ENCODE results near the gene TICAM2.

TICAM2 gene

DNA sequence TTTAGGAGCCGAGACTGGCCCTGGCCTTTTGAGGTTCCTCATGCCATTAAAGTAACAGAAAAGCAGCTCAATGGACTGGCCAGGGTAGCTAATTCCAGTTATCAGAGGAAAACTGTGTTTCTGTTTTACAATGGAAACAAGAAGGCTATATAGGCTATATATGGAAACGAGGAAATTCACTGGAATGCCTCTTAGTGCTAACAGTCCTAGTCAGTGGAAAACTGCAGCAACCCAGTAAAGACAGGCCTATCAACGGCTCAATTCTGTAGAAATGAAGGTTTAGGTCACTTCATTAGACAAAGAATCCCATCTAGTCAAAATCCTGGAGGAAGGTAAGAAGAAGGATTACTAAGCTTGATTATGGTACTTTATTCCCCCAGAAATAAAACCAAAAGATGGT lies 3.2 kb upstream of the TICAM2 start:
- no peak for DNase-seq

DNA sequence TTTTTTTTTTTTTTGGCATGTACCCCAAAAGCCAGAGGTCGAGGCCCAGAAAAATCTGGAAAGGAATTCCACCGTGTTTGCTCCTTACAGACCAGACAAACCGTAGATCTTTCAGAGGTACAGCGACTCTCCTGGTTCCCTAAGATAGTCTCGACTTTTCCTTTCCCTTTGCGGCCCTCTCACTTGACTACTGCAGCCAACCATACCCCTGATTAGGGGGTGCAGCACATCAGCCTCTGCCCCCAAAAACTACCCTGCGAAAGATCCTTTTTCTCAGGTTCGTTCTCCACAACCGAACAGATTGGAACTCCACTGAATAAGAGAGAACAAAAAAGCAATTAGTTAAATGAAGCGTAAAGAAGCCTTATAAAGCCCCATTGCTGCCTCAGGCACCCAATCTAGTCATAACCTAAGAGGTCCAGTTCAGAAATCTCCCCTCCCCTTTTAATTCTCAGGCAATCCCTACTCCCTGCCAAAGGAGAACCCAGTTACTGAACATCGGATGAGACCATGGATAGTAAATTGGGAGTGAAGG lies 379 bp upstream of the TICAM2 start:
- DNase-seq = no peak

DNA sequence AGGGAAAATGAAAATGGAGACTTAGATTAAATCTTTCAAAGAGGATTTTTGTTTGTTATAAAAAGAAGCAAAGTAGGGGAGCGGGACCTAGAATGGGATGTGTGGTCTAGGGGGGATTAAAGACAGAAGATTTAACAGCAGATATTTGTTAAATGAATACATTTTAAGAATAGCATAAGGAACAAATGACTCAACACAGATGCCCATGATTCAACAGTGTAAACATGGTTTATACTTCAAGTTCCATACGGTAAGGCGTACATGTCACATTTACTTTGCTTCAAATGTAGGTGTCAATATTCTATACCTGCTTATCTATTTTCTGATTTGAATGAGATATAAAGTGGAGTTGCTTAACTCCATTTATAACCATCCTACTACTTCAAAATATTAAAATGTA lies 1.5 kb downstream of the TICAM2 start:
- DNase-seq = no peak

DNA sequence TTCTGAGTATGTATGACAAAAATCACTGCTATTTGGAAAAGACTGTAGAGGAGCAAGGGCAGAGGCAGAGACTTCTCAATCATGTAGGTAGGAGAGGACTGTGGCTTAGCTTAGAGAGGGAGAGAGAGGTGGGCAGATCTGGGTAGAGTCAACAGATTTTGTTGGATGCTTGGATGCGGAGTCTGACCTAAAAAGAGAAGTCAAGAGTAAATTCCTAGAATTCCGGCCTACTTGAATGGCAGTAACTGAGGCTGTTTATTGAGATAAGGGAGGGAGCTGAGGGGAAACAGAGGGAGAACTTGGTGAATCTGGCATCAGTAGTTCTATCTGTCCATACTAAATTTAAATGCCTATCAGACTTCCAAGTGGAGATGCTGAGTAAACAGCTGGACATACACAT lies 2.4 kb downstream of the TICAM2 start:
- no peak for DNase-seq

DNA sequence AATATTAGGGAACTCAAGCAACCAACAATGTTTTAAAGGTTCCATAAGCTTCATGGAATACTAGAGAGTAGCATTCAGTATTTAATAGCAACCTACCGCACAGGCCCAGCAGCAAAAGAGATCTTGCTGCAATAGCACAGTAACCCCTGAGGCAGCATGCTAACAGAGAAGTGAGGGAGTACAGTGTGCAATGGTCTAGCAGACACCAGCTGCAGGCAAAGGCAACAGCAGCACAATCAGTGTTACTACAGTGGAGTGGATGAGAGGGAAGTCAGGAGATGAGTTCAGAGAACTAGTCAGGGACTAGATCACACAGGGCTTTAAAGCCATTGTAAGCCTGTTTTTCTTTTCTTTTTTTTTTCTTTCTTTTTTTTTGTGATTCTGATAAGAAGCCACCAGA lies 2.8 kb downstream of the TICAM2 start:
- no peak for DNase-seq

DNA sequence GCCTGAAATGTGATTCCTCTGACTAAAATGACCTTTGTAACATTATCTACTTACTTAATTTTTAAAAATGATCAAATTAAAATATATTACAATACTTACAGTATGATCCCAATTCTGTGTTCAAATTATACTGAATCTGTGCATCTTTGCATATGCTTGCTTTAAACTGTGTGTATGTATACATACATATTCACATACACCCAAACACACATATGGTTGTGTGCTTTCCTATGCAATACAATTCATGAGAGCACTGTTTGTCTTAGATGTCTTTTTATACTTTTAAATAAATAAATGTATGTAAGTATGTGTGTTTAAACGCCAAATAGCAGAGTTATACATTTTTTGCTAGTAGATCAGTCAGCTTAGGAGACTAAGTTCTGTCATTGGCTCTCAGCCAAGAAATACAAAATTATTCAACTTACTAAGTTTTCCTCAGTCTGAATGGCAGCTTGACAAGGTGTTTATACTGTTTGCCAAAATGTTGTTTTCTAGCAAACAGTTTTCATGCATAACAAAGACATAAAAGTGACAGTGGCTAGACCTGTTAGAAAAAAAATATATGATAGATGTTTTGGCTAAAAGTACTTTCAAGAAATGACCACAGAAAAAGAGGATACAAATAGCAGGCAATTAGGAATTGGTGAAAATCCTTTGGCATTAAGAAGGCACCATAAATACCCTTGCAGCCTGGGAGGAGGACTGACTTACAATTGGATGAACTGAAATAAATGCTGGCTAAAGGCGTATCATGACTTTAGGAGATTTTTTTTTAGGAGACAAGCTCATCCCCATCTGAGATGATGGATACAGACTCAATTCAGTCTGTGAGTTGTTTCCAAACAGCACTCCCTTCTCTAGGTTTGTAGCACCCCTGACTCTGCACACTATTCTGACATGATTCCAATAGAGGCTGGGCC lies 7.9 kb downstream of the TICAM2 start:
- no peak for DNase-seq

DNA sequence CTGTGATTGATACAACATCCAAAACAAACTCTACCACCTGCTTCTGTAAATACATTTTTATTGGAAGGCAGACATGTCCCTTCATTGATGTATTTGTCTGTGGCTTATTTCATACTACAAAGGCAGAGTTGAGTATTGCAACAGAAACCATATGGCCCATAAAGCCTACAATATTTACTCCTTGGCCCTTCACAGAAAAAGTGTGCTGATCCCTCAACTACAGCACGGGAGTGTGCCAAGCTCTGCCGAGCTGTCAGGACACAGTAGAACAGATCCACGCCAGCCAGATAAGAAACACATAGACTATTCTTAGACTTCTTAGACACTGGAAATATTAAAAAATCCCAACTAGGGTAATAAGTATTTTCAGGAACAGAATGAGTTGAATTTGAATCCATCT lies 13.2 kb downstream of the TICAM2 start:
- no peak for DNase-seq

DNA sequence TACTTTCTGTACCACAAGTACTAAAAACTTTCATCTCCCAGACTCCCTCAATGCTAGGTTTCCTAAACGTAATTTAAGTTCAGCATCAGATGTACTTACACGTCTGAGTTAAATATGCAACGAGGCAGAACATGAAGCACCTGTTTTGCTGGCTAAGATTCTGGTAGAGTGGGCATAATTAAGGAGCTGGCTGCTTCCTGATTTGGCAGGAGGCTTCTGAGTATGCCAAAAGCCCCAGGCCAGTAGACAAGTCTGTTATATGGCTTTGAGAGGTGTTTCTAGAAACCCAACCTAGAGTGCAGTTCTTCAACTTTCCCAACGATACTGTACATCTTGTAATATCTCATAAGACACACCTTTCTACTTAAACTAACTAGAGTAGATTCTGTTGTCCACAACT lies 13.6 kb downstream of the TICAM2 start:
- DNase-seq = no peak

GRCh38 chr5:115586525-115587146 lies 15.6 kb downstream of the TICAM2 start:
- DNase-seq = no peak

GRCh38 chr5:115585265-115585664 lies 17.0 kb downstream of the TICAM2 start:
- DNase-seq = no peak

DNA sequence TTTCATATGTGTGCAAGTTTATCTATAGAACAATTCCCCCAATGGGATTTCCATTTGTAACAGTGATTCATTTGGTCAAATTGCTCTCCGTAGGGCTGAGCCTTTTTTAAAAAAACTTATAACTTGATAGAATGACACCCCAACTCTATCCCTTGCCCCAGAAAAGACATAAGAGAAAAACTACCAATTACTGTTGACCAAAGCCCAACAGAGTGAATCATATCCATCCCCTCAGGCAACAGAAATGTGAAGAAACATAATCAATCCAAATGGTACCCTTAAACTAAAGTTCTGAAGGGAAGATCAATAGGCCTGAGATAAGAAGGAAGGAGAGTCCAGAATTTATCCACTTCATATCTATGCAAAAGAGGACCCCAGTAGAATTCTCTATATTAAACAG lies 17.8 kb downstream of the TICAM2 start:
- no peak for DNase-seq

- DNase-seq = no peak
Observed at GRCh38 chr5:115583474-115583873, 18.8 kb downstream of the TICAM2 start.

DNA sequence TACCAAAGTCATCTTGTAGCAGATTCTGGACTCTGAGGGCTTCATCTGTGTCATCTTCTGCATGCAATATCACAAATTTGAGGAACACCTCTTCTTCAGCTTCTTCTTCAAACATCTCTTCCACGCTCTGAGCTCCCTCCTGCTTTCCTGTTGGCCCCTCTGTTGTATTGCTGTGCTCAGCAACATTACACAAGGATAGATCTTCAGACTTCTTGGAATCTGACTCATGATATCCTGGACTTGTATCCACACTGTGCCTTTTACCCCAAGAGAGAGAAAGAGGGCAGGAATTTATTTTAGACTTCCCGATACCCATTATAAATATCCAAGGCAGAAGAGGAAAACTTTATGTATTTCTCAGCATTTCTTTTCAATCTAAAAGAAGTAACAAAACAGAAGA lies 21.3 kb downstream of the TICAM2 start:
- no peak for DNase-seq

GRCh38 chr5:115579747-115580173 lies 22.5 kb downstream of the TICAM2 start:
- DNase-seq = no peak

GRCh38 chr5:115579216-115579615 lies 23.1 kb downstream of the TICAM2 start:
- no peak for DNase-seq

GRCh38 chr5:115578657-115579056 lies 23.6 kb downstream of the TICAM2 start:
- no peak for DNase-seq

DNA sequence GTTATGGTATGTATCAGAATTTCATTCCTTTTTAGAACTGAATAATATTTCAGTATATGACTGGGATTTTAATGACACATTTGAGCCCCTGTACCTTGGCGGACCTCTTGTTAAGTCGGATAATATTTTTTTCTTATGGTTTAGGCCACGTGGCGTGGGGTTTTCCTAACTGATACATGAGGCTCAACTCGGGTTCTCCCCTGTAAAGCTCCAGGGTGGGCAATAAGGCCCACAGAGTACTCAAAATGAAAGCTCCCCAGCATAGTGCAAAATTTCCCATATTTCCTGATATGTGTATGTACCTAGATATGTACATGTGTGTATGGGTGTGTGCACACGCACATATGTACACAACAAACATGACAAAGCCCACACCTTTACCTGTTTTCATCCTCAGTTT lies 24.5 kb downstream of the TICAM2 start:
- DNase-seq = no peak

DNA sequence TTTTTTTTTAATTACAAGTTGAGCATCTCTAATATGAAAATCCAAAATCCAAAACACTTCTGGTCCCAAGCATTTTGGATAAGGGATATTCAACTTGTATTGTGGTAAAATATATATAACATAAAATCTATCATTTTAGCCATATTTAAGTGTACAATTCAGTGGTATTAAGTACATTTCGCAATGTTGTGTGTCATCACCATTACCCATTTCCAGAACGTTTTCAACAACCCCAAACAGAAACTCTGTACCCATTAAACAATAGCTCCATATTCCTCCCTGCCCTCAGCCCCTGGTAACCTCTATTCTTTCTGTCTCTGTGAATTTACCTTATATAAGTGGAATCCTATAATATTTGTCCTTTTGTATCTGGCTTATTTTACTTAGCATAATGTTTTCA lies 24.9 kb downstream of the TICAM2 start:
- no peak for DNase-seq

DNA sequence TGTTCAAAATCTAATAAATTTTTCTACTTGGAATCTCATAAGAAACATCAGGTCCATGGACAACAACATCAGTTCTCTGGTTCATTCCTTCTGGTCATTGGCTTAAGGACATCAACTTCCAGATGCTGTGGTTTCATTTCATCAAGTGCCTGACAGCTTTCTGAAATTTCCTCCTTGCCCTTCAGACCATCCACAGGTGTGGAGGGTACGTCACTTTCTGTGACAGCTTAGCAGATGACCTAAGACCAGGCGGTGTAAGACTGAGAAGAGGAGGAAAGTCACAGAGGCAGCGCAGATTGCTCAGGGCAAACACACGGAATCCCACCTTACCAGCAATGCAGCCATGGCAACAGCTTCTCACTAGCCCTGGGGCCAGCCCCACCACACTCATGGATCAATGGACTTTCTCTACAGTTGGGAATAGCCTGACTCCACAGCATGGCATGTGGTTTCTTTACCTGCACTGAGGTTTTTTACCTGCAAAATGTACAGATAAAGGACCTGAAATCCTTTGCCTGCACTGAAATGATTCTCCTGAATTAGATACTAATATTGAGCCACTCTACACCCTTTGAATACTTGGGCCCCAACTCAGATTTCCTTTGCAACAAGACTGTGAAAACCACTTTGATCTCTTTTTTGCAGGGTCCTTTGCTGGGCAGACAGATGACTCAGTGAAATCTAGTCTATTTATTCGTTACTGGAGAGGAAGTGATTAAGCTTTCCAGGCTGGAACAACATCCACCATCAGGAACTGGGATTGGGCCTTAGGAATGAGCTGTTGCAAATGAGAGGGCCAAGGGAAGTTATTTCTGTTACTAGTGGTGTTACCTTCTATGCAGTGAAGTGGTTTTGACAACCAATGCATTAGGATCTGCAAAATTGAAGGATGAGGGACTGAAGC lies 26.9 kb downstream of the TICAM2 start:
- no peak for DNase-seq

DNA sequence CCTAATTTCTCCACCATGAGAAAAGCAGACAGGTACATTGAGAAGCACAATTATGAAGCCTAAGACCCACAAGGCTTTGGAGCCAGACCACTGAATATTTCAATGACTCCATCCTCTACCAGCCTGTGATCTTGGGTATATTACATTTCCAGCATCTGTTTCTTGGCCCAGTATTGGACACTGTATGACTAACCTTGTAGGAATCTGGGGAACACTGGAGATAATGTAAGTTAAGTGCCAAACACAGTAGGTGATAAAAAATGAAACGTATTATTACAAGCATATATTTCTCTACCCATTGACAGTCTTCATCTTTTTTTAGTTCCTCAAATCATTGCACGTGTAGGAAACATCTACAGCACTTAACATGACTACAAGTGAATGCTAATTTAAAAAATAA lies 29.1 kb downstream of the TICAM2 start:
- DNase-seq = no peak

DNA sequence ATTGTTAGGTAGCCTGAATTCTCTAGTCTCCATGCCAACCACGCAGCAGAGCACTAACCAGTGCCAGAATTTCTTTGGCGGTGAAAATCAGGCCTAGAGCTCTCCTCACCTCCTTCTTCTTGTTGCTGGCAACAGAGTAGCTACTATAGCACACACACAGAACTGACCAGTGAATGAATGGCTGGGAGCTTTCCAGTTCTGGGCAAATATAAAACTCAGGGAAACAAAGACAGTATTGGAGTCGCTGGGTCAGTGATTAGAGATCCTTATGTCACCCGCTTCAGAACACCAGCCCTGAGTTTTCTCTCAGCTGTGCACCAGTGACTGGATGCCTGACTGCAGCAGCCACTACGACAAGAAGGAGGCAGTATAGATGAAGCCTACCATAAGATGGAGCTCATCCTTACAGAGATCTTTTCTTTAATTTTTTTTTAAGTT lies 30.8 kb downstream of the TICAM2 start:
- no peak for DNase-seq

GRCh38 chr5:115568668-115569067 lies 33.6 kb downstream of the TICAM2 start:
- DNase-seq = no peak

GRCh38 chr5:115565233-115565632 lies 37.0 kb downstream of the TICAM2 start:
- no peak for DNase-seq
